IPS-11a (cell line): ENCODE results near the gene THEMIS.
"Not testable (repeated sequence)": the region's sequence is repeated elsewhere in the genome, so short reads cannot be mapped to it uniquely, and the experiment has no call there.

ENCODE experiments used
- H3K4me3 ChIP-seq: one replicate; pipeline ENCODE4 v1.5.1; 2013; ENCODE audit warnings: low read depth, low read length, control low read depth

THEMIS gene

DNA sequence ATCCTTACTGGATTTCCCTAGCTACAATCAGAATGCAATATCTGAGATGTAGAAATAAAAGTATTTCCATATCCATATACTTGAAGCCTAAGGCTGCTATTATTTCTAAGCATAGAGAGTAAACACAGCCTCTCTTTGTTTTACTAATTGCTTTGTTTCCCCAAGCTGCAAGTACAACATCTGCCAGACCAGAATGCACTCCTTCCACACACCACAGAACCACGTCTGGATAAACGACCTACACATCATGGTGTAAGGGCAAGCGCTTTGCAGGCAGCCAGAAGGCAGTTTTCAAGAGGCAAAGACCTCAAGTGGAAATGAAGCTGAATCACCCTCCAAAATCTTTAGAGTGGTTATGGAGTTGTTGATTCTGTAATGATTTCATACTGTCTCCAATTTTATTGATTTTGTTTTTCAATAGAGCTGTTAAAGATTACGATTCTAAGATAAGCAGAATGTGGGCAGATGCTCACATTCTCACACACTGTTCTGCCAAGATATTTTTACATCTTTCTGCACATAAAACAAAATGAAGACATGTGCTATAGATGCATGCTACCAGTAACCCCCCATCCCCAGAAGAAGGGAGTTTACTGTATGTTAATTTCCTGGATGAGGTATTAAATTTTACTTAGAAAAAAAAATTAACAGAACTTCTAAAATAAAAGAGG, 88.8 kb downstream of the THEMIS start:
- H3K4me3 ChIP-seq, result no peak overlapping the region

DNA sequence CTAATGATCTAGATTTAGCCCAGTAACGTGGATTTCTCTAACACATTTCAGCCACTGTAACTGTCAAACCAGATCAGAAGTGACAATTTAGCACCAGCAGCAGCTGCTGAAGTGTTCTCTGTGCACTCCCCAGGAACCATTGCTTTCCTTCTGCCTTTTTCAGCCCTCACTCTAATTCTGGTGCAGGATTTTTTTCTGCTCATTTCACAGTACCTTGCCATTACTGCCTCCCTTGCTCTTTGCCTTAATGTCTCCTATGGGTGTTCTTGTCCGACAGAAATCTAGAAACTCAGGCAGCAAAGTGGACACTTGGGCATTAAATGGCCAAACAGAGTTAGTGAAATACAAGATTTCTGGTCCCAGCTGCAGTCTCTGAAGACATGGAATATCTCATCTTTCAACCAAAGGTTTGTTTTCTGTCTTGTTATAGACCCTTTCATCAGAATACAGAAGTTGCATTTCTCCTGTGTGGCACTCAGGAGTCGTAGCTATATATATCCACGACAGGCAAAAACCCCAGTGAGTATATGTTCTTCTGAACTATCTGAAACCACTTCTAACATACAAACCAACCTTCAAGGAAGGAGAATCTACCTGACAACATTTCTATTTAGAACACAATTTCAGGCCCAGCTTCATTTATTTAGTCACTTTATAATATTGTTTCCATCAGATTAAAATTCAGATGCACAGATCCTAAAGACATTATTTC, 92.9 kb downstream of the THEMIS start:
- no peak overlapping the region for H3K4me3 ChIP-seq

DNA sequence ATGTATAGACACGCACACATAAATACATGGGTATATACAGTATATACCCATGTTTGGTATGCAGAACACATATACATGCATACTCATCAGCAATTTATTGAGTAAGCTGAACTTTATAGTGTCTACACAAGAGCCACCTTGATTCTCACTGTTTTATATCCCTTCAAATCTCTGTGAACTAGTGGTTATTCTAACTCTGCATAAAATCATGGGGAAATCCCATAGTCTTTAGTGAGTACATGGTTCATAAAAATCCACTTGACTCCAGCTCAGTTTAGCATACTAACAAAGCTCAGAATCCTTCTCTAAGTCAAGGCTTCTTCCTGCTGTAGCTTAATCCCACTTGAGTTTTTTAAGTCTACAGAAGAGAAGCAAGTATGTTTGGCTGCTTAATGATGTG, 104.1 kb downstream of the THEMIS start:
- H3K4me3 ChIP-seq, result no peak overlapping the region

DNA sequence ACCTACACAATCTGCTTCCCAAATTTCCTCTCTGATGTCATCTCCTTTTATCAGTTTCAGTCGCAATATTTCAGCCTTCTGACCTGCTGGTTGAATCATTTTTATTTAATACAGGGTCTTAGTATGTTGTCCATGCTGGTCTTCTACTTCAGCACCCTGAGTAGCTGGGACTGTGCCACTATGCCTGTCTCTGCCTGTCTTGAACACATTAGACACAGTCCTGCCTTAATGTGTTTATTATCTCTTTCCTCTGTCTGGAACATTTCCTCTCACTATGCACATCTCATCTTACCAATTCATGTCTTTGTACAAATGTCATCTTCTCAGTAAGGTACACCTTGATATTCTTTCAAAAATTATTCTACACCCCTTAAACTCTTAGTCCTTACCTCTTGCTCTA, 106.5 kb downstream of the THEMIS start:
- H3K4me3 ChIP-seq, result no peak overlapping the region

DNA sequence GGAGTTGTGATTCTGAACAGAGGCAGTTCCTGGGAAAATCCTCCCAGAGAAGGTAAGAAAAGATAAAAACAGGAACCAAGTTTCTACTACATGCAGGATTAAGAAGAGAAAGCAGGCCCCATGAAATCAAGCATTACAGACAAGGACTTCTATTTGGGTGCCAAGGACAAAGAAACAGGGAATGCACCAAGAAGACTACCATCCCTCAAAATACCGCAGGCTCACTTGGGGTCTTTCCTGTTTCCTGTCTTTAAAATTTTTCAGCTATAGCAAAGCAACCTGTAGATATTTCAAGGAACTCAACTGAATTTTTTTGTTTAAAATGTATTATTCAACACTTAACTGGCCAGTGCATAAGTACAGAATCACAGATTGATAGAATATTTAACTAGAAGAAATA, 107.5 kb downstream of the THEMIS start:
- no peak overlapping the region for H3K4me3 ChIP-seq

DNA sequence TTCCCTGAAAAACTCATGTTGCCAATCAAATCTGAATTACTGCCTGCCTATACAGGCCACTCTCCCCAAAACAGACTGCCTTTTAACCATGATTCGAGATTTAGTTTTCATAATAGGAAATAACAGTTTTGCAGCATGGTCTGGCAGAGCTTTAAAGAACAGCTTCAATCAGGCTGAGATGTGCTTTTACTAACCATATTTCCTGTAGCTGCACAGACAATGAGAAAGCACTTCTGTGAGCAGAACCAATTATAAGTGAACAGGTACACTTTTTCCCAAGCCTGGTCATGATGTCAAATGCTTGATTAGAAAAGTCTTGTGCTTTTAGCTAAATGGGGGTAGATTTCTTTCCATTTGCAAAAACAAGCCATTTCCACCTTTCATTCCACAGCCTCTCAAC, 108.2 kb downstream of the THEMIS start:
- H3K4me3 ChIP-seq, result no peak overlapping the region

DNA sequence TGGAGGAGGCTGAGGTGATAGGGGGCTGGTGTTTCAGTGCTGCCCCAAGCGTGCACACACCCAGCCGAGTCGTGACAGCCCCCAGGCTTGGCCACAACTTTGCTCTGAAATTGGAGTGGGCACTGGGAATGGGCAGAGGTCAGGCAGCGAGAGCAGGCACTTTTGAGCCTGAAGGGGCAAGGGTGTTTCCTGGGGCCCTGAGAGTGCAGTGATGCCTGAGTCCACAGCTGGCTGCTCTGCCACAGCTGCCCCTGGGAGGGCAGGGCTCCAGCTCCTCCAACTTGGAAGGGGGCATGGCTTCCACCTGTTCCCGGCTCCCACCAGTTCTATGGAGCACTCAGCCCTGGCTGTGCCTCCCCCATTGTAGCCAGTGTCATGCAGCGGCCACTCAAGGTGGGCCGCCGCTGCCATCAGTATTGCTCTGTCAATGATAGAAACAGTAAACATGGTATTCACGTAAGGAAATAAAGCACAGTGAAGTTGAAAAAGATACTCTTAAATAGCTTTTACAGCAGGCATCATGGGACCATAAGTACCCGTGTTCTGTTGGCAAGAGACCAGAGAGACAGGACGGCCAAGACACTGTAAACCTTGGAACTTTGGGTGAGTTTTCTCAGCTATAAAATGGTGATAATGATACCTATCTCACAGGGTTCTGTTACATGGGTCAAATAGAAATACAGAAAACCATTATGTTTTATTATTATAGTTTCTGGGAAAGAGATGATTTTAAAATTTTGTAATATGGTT, 108.9 kb downstream of the THEMIS start:
- H3K4me3 ChIP-seq, result no peak overlapping the region

DNA sequence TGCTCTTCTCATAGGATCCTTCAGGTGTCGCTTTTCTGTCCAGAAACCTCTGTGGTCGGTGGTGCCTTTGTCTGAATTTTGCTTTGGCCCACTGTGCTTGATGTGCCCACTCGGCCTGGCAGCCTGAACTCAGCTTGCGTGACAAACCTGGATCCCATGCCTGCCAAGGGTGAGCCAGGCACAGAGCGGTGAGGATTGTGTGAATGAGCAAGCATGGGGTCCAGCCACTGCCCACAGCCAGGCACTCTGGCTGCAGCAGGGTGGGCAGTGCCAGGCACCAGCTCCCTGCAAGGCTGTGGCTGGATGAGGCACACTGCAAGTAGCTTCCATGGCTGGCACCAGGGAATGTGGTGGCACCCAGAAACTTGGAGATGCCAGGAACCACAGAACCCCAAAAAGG, 110.3 kb downstream of the THEMIS start:
- H3K4me3 ChIP-seq, result no peak overlapping the region

DNA sequence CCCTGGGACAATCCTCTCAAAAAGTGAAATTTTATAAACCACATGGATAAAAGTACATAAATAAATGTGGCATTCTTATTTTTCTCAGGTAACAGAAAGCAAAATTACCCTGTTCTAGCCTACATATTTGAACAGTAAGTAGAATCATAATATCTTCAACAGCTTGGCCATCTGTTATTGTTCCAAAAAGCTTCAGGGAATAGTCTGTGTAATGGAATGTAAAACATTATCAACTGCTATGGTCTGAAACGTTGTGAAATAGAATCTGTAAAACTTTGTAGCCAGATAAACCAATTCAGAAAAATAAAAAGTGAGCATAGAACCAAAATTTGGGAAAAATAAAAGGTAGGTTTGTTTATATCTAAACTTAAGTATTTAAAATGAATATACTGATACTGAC, 114.7 kb downstream of the THEMIS start:
- no peak overlapping the region for H3K4me3 ChIP-seq

DNA sequence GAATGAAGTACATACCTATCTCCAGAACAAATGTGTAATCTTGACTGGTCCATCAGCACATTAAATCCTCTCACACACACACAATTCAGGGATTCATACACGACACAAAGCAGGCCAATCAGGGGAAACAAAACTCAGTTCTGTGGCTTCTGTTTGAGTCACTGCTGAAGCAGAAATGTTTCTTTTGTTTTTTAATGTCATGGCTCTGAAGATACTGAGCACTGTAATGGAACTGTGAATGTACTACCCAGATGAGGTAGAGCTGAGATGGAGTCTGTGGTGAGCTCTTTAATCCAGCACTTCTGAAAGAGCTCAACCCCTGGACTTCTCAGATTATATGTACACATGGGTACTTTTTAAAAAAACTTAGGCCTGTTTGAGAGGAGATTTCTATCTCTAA, 116.4 kb downstream of the THEMIS start:
- no peak overlapping the region for H3K4me3 ChIP-seq

DNA sequence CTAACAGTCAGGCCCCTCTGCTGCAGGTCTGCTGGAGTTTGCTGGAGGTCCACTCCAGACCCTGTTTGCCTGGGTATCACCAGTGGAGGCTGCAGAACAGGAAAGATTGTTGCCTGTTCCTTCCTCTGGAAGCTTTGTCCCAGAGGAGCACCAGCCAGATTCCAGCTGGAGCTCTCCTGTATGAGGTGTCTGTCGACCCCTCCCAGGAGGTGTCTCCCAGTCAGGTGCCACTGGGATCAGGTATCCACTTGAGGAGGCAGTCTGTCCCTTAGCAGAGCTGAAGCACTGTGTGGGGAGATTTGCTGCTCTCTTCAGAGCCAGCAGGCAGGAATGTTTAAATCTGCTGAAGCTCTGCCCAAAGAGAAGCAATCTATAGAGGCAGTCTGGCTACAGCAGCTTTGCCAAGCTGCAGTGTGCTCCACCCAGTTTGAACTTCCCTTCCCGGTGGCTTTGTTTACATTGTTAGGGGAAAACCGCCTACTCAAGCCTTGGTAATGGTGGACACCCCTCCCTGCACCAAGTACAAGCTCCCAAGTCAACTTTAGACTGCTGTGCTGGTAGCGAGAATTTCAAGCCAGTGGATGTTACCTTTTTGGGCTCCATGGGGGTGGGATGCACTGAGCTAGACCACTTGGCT, 119.1 kb downstream of the THEMIS start:
- not testable (repeated sequence) for H3K4me3 ChIP-seq

DNA sequence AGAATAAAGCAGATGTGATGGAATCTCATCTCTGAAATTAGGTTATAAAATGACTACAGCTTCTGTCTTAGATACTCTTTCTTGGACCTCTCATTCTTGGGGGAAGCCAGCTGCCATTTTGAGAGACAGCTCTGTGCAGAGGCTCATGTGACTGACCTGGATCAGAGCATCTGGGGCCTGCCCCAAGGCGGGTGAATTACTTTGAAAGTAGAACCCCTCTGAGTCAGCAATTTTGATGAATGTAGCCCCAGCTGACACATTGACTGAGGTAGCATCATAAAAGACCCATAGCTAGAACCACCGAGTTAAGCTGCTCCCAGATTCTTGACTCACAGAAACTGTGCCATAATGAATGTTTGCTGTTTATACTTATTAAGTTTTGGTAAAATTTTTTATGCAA, 124.5 kb downstream of the THEMIS start:
- no peak overlapping the region for H3K4me3 ChIP-seq

DNA sequence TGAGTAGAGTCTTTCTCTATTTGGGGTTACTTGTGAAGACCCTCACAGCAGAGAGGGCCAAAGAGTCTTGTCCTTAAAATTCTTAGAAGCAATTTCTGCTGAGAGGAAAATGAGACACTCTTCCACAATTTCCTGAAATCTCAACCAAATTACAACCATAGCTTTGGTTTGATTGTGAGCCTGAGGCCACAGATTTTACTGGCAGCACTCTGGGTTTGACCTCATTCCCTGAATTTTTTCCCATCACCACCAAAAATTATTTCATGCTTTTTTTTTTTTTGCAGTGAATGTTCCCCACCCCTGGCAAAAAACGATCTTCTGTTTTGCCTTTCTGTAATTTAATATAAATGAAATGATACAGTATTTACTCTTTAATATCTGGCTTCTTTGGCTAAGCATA, 125.5 kb downstream of the THEMIS start:
- H3K4me3 ChIP-seq, result no peak overlapping the region

DNA sequence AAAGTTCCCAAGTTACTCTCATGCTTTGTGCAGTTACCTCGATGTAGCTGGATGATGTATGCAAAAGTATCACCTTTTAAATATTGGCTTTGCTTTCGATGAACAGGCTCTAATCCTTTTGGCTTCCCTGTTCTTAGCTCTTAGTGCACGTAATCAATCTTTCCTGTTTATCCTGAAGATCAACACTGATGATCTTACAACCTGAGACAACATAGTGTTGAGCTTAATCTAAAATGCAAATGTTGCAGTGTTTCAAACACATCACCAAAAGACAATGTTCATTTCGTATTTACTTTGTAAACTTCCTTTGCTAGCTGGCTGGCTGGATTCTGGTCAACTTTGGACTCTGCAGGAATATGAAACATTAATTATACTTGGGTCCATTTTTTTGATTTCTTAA, 132.1 kb downstream of the THEMIS start:
- no peak overlapping the region for H3K4me3 ChIP-seq

DNA sequence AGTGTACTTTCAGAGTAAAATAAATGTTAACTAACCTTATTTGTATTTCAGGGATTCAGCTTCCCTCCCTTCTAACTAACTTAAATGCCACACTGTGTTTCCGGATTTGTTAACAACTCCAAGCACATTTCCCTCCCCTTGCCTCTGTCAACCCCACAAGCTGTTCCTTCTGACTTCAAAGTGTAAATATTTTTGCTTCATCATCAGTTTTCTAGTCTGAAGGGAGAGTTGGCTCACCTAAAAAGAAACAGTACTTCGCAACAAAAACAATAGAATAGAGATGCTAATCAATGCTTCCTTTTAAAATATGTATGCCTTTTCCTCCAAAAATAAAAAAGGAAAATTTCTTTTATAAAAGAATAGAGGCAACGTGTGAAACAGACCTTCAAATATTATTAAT, 132.6 kb downstream of the THEMIS start:
- no peak overlapping the region for H3K4me3 ChIP-seq

DNA sequence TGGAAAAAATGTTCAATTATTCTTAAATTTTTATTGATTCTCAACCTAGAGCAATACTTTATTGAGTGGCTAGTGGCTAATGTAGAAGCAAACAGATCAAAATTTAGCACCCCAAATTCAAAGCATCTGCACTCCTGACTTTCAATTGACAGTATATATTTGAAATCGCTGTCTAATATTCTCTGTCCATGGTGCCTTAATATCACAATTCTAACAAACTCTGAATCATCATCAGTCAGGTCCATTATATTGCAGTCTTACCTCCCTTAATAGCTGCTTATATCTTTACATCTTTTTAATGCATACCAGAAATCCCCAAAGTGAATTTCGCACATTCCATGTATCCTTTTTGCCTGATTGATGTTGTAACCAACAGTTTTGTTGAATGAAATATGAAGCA, 134.9 kb downstream of the THEMIS start:
- no peak overlapping the region for H3K4me3 ChIP-seq

DNA sequence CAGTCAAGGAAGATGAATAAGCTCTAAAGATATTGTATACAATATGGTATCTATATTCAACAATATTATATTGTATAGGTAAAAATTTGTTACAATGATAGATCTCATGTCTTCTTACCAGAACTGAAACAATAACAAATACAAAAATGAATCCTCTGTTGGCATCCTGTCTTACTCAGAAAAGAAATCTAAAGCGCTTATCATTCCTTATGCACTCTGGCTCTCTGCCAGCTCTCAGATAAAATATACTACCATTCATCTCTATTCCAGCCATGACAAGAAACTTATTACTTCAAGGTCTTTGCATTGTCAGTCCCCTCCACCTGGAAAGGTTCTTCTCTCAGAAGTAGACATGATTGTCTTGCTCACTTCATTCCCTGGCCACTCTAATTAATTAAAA, 138.6 kb downstream of the THEMIS start:
- H3K4me3 ChIP-seq, result no peak overlapping the region

DNA sequence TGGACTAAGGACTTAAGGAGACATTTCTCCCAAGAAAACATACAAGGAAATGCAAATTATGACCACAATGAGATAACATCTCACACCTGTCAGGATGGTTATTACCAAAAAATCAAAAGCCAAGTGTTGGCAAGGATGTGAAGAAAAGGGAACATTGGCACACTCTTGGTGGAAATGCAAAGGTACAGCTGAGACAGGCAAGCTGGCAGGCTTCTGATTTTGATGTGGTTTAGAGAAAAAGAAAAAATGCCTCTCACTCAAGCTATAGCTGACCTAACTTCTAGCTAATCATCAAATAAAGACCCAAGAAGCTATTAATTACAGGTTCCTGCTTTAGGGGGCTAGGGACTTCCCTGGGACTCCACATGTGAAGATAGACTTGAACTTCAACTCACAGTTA, 139.8 kb downstream of the THEMIS start:
- no peak overlapping the region for H3K4me3 ChIP-seq

DNA sequence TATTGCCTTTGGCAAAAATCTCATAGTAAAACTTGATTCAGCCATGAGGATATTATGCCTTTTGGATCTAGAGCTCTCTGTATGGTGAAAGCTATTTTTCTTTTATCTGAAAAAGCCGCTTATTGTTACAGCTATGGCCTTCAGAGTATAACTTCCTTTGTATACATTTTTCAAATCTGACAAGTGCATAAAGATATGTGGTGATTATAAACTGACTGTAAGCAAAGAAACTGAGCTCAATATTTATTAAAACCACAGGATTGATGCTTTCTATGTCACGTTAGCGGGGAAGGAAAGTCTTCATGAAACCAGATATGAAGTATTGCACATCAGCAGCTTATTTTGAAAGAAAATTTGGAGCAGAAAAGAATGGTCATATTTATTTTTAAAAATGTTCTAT, 151.8 kb downstream of the THEMIS start:
- no peak overlapping the region for H3K4me3 ChIP-seq

DNA sequence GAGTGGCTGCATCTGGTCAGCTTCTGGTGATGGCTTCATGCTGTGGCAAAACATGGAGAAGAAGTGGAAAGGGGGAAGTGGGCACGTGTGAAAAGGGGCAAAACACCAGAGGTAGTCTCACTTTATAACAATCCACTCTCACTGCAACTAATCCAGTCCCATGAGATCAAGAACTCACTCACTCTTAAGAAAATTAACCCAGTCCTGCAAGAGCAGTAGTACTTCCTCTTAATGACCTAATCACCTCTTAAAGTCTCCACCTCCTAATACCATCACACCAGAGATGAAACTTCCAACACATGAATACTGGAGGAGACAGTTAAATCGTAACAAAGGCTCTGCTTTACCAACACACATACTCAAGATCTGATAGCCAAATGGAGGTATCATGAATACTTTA, 152.6 kb downstream of the THEMIS start:
- H3K4me3 ChIP-seq, result no peak overlapping the region

DNA sequence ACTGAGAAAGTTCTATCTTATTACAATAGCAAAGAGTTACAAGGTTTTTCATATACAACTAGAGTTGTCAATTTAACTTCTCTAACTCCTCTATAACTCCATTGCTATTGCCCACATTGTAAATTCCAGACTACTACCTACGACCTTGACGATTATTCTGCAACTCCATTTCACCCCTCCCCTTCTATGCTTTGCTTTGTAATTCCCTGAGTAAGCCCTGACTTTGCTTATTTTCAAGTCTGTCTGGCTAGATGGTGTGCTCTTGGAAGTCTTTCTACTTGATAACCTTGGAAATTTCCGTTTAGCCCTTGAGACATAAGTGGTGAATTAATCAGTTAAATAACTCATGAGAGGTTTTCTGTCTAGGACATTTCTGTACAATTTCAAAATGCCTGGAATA, 162.4 kb downstream of the THEMIS start:
- H3K4me3 ChIP-seq, result no peak overlapping the region

DNA sequence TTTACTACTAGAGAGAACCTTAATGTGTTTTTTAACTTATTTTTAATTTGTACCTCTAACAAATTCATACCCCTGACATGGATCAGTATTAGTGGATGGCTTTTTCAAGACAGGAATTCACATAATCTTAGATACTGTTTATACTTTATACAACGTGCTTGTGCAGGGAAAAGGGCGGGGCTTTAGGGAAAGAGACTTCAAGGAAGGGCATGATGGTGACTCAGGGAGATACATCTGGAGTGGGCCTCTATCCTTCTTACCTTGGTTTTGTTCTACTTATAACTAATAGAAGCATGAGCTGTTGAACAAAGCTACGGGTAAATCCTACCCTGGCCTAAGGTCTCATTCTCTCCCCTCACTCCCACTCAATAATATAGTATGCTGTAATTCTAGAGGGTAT, 163.1 kb downstream of the THEMIS start:
- H3K4me3 ChIP-seq, result no peak overlapping the region
